Keratinocyte (primary cell): ENCODE data around the gene TSTD2.

Source experiments
- EZH2 ChIP-seq: IDR thresholded peaks from one replicate; pipeline ENCODE4 v1.6.1; 2012; ENCODE audit warnings: inconsistent platforms, mild to moderate bottlenecking, low read length, moderate library complexity
- TF ChIP-seq, protein P1 (sequence below), 3 experiments: IDR thresholded peaks in 1 of 3; conservative IDR thresholded peaks in 1 of 3; optimal IDR thresholded peaks in 1 of 3; 2 replicates in 2 of 3; 3 replicates in 1 of 3; pipeline versions ENCODE3 to v1.5.1; 2011; ENCODE audit warnings: low read length in 3 of 3, mild to moderate bottlenecking in 3 of 3, moderate library complexity in 2 of 3, control low read depth in 1 of 3, inconsistent platforms in 1 of 3; ENCODE audit not compliant: insufficient read depth in 2 of 3; ENCODE audit errors: extremely low read depth in 1 of 3

DNA sequence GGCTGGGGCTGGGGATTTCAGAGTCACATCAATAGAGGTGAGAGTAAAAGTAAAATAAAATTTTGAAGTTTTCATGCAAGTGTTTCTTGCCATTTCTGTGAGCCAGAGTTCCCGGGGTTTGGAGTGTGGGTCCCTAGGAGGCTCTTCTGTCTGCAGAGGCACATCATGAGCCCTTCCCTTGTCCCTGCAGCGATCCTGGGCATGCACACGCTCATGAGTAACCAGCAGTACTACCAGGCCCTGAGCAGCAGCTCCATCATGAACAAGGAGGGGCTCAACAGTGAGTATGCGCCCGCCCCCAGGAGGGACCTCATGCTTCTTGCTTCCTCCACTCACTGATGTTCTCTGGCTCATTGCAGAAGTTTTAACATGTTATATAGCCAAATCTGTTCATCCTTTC is 70.6 kb downstream of the TSTD2 start:
- TF ChIP-seq, protein P1, sequence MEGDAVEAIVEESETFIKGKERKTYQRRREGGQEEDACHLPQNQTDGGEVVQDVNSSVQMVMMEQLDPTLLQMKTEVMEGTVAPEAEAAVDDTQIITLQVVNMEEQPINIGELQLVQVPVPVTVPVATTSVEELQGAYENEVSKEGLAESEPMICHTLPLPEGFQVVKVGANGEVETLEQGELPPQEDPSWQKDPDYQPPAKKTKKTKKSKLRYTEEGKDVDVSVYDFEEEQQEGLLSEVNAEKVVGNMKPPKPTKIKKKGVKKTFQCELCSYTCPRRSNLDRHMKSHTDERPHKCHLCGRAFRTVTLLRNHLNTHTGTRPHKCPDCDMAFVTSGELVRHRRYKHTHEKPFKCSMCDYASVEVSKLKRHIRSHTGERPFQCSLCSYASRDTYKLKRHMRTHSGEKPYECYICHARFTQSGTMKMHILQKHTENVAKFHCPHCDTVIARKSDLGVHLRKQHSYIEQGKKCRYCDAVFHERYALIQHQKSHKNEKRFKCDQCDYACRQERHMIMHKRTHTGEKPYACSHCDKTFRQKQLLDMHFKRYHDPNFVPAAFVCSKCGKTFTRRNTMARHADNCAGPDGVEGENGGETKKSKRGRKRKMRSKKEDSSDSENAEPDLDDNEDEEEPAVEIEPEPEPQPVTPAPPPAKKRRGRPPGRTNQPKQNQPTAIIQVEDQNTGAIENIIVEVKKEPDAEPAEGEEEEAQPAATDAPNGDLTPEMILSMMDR (optimal IDR thresholded peaks at IDR 0.05 in 1 of 3, IDR thresholded peaks at IDR 0.05 in 1 of 3, conservative IDR thresholded peaks at IDR 0.05 in 1 of 3; ENCODE audit: extremely low read depth in 1 of 3, insufficient read depth in 2 of 3, low read length in 3 of 3): no peak
- TF ChIP-seq EZH2: no peak
